KOPT-K1 (cell line): ENCODE data around the gene LRBA.
"Not testable (repeated sequence)": the region's sequence is repeated elsewhere in the genome, so short reads cannot be mapped to it uniquely, and the experiment has no call there.

Experiments
- H3K27ac ChIP-seq: fragments of 200-600 bp; sonication (generic); 2 replicates; pipeline ENCODE4 v1.5.1; 2016; ENCODE audit warnings: antibody characterized with exemption, mild to moderate bottlenecking, low read depth, low read length; ENCODE audit not compliant: poor library complexity, severe bottlenecking
- H3K36me3 ChIP-seq: fragments of 200-600 bp; sonication (generic); 2 replicates; pipeline ENCODE4 v1.5.1; 2017; ENCODE audit warnings: antibody characterized with exemption, mild to moderate bottlenecking, low read length, moderate library complexity; ENCODE audit not compliant: insufficient read depth
- H3K9me3 ChIP-seq: fragments of 200-600 bp; sonication (generic); 2 replicates; pipeline ENCODE4 v1.5.1; 2017; ENCODE audit warnings: antibody characterized with exemption, low read length, mild to moderate bottlenecking; ENCODE audit not compliant: insufficient read depth, poor library complexity, severe bottlenecking

Gene LRBA

DNA sequence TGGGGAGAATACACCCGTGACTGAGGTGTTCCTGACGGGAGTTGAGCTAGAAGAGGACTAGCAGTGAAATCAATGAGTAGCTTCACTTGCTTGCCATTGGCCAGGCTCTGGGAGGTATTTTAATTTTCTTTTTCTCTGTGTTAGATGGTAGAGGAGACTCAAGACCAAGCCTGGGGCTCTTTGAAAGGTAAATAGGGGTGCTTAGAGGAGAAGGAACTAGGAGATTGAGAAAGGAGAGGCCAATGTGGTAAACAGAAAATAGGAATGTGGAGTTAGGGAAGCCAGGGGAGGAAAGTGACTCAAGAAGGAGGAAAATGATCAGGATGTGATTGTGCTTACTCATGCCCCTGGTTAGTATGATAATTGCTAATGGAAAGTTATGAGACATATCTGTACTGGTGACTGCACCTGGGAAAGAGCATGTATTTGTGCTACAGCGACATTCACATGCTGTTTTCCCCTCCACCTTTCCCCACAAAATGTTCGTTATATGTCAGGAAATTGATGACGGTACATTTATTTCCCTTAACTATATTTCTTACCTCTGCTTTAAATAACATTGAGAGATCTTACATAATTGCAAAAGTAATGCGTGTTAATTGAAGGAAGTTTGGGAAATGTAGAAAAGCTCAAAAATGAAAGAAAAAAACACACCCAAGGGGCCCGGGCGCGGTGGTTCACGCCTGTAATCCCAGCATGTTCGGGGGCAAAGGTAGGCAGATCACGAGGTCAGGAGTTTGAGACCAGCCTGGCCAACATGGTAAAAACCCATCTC lies 16.9 kb upstream of the LRBA start:
- H3K27ac ChIP-seq = no peak overlapping the region
- H3K9me3 ChIP-seq = no peaks in the 10 kb centered on the region
- H3K36me3 ChIP-seq = no peaks in the 10 kb centered on the region

DNA sequence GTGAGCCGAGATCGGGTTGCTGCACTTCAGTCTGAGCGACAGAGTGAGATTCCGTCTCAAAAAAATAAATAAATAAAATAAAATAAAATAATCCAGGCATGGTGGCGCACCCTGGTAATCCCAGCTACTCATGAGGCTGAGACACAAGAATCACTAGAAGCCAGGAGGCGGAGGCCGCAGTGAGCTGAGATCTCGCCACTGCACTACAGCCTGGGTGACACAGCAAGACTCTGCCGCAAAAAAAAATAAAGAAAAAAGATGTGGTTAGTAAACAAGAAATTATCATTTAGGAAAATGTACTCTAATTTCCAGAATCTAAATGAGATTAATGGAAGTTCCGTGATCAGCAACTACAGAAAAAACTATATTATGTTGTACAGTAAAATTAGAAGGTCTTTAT lies 14.5 kb upstream of the LRBA start:
- H3K36me3 ChIP-seq = no peaks in the 10 kb centered on the region
- no peaks in the 10 kb centered on the region for H3K9me3 ChIP-seq
- no peak overlapping the region for H3K27ac ChIP-seq

DNA sequence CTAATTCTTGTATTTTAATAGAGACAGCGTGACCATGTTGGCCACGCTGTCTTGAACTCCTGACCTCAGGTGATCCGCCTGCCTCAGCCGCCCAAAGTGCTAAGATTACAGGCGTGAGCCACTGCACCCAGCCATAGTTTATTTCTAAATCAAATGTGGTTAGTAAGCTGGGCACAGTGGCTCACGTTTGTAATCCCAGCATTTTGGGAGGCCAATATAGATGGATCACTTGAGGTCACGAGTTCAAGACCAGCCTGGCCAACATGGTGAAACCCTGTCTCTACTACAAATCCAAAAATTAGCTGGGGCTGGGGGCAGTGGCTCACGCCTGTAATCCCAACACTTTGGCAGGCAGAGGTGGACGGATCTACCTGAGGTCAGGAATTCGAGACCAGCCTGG lies 13.9 kb upstream of the LRBA start:
- not testable (repeated sequence) for H3K9me3 ChIP-seq, H3K36me3 ChIP-seq, H3K27ac ChIP-seq

DNA sequence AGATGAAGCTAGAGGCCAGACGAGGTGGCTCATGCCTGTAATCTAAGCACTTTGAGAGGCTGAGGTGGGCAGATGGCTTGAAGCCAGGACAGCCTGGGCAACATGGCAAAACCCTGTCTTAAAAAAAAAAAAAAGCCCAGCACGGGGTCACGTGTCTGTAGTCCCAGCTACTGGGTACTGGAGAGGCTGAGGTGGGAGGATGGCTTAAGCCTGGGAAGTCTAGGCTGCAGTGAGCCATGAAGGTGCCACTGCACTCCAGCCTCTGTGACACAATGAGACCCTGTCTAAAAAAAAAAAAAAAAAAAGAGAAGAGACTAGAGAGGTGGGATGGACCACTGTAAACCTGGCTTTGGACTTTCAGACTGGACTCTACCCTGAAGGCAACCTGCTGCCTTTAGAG lies 10.7 kb upstream of the LRBA start:
- Histone ChIP-seq H3K9me3 (no peaks in the 10 kb centered on the region), H3K27ac (no peak overlapping the region), H3K36me3 (no peaks in the 10 kb centered on the region)

DNA sequence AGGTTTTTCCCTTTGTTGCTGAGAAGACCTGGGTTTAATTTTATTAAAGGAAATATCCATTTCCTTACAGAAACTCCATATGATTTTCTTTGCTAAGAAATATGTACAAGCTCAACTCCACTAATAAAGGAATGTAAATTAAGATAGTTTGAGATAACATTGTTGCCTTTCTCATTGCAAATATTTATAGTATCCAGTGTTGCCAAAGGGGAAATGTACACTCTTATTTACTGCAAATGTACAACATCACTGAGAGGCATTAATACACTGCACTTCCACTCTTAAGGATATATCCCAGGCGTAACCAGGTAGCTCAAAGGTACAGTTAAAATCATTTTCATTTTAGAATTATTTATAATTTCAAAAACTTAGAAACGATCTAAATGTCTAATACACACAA lies 7.5 kb upstream of the LRBA start:
- Histone ChIP-seq H3K9me3 (no peaks in the 10 kb centered on the region), H3K36me3 (no peaks in the 10 kb centered on the region), H3K27ac (no peak overlapping the region)

DNA sequence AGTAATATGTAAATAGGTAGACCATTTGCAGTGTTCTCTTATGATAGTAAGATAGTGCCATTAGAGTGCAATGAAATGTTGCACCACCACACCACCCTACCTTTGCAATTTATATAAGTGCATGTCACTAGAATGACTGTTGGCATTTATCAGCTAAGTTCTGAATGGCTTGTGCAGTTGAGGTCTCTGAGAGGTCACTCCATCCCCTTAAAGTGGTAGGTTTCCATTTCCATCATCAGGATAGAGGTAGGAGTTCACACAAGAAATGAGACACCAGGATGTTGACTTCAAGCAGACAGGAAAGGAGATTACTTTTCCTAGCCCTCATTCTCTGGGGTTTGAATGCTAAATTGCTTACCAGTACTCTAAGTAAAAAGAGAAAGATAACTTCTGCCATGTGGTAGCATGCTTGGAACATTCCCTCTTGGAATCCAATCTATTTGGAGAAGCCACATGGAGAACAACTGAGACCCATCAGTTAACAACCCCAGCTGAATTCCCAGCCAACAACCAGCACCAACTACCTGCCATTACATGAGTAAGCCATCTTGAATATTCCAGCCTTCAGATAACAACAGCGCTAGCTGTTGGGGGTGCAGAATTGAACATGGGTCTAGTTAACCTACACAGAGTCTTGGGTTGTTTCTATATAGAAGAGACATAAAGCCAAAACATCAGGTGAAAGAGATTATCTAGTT lies 6.7 kb upstream of the LRBA start:
- Histone ChIP-seq H3K27ac (no peak overlapping the region), H3K9me3 (no peaks in the 10 kb centered on the region), H3K36me3 (no peaks in the 10 kb centered on the region)

DNA sequence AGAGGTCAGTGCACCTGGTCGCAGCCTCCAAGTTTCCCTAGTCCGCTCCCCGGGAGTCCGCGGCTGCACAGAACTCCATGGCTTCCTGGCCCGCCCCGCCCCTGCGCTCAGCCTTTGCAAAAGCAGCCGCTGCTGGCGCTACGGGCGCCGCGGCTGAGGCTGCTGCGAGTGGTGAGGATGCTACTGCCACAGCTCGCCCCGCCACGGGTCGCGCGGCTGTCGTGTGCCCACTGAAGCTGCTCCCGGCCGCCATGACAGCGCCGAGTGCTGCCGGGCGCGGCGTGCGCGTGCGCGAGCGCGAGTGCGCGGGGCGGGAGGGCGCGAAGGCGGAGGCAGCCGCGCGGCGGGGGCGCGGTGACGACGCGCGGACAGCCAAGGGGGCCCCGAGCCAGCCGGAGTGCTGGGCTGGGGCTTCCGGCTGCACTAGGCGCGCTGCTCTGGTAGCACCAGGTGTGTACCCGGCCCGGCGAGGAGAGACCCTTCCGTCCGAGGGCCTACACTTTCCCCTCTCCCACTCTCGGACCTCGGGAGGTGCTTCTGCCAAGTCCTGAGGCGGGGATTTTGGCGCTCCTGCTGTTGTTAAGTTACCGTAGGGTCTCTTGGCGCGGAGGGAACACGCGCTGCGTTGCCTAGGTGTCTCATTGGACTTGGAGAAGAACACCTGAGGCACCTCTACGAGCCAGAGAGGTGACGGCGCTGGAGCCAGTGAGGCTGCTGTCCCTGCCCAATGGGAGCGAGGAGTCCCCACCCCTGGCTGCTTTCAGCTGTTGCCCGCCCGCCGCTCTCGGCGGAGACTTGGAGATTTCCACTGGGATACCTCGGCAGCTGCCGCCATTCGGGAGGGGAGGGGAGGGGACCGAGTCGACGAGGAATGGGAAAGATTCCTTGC lies 619 bp upstream of the LRBA start:
- Histone ChIP-seq H3K27ac (peak overlapping the region; percentile 89), H3K9me3 (no peaks in the 10 kb centered on the region), H3K36me3 (0 out of 2 replicates have a peak, but pooled peaks cover 4% of the 10 kb centered on the region)

DNA sequence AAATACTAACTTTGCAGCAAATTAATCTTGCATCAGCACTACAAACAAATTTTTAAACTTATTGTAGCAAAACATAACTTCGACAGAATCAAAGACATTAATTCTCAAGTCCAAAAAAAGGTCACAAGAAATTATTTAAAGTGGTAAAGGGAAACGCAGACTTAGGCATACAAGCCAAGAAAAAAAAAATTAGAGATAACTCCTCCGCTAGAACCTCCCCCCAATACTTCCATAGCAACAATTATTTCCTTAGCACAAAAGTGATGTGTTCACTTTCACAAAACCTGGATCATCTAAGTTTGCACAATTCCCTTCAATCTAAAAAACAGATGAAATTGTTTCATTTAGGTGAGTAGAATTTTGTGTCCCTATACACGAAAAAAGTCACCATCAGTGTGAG lies 1.1 kb downstream of the LRBA start:
- 0 out of 2 replicates have a peak, but pooled peaks cover 16% of the 10 kb centered on the region for H3K36me3 ChIP-seq
- H3K9me3 ChIP-seq = no peaks in the 10 kb centered on the region
- peak overlapping the region; percentile 89 for H3K27ac ChIP-seq

DNA sequence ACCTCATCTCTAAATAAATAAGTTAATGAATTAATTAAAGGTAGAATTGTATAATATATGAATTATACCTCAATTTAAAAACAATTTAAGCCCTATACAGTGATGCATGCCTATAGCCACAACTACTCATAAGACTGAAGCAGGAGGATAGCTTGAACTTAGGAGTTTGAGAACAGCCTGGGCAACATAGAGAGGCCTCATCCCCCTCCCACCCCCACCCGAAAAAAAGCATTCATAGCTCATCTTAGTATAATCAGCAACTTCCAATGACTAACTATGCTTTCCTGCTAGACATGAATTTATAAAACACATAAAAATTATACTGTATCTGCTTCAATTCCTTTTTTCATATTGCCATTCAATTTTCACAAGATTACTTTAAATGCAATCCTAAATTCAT lies 1.6 kb downstream of the LRBA start:
- Histone ChIP-seq H3K27ac (no peak overlapping the region), H3K9me3 (no peaks in the 10 kb centered on the region), H3K36me3 (0 out of 2 replicates have a peak, but pooled peaks cover 18% of the 10 kb centered on the region)

DNA sequence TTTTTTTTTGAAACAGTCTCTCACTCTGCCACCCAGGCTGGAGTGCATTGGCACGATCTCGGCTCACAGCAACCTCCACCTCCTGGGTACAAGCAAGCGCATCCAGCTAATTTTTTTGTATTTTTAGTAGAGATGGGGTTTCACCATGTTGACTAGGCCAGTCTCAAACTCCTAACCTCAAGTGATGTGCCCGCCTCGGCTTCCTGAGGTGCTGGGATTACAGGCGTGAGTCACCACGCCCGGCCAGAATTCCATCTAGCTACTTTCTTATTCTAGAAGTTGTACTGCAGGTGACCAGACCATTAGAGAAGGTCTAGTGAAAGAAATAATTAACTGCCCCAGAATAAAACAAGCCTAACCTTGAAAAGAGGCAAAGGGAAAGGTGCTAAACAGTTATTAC lies 2.3 kb downstream of the LRBA start:
- no peak overlapping the region for H3K27ac ChIP-seq
- H3K9me3 ChIP-seq = no peaks in the 10 kb centered on the region
- H3K36me3 ChIP-seq = 0 out of 2 replicates have a peak, but pooled peaks cover 21% of the 10 kb centered on the region

DNA sequence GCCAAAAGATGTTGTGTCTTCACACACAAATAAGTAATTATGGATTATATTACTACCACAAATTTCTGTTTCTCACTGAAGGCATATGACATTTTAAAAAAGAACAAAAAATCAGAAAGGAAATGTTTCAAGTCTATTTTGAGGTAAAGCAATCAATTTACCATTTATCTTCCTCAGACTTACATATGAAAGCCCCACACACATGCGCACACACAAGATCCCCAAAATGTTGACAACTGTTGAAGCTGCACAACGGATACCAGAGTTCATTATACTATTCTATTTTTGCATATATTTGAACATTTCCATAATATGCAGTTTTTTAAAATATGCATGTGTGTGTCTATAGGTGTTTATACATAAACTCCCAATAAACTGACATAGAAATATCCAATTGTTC lies 2.7 kb downstream of the LRBA start:
- Histone ChIP-seq H3K36me3 (0 out of 2 replicates have a peak, but pooled peaks cover 21% of the 10 kb centered on the region), H3K27ac (no peak overlapping the region)

DNA sequence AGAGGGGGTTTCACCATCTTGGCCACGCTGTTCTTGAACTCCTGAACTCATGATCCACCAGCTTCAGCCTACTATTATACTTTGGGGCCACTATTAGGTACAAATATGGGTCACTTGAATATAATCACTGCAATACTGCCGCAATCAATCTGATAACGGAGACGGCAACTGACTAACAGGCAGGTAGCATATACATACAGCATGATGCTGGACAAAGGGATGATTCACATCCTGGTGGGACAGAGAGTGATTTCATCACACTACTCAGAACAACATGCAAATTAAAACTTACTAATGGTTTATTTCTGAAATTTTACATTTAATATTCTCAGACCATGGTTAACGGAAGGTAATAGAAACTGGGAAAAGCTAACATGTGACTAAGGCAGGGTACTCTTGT lies 10.9 kb downstream of the LRBA start:
- Histone ChIP-seq H3K9me3 (no peaks in the 10 kb centered on the region), H3K27ac (no peak overlapping the region), H3K36me3 (peaks cover 23% of the 10 kb centered on the region; the same call in 1 of the 2 replicates)

More for the DNA sequence above, 2.7 kb downstream of the LRBA start:
- no peaks in the 10 kb centered on the region for H3K9me3 ChIP-seq

DNA sequence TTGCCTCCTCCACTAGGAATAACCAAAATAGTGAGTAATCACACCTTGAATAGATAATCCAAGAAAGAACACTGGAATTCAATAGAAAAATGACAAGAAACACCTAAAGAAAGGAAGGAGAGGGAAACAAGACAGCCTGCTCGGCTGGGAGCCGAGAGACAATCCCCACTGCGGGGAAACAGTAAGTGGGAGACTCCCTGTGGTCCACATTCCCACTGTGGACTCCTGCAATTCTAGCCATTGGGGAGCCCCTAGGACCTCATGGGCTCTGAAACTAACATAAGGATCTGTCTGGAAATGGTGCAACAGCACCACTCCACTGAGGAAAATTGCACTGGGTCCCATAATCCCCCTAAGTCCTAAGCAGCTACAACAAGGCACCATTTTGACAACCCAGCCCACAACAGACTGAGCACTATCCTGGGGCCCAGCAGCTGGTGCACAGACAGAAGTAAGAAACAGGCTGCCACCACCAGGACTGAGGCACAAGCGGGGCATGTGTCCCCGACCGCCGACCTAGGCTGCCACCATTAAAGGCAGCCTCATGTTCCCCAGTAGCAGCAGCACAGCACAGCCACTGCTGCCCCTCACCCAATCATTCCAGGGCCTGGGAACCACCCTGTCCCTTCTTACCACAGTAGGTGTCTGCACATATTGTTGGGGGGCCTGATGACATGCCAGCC lies 14.2 kb downstream of the LRBA start:
- no peaks in the 10 kb centered on the region for H3K9me3 ChIP-seq
- H3K36me3 ChIP-seq = peaks cover 17% of the 10 kb centered on the region; the same call in 1 of the 2 replicates
- no peak overlapping the region for H3K27ac ChIP-seq

DNA sequence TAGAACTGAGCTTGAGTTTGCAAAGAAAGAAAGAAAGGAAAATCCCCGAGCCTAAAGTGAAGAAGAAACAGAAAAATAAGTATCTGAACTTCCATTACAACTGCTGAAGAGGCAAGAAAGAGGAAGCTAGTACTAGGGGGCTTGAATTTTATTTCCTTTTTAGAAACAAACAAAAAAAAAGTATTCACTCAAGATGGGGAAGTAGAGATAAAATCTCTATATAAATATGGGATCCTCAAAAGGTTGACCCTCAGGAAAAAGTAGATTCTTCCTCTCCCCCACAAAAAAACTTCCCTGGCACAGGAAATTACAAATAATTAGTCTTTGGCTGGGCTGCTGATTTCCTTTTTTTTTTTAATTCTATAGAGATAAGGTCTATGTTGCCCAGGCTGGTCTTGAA lies 16.0 kb downstream of the LRBA start:
- peaks cover 15% of the 10 kb centered on the region; the same call in 1 of the 2 replicates for H3K36me3 ChIP-seq
- no peak overlapping the region for H3K27ac ChIP-seq
- peaks cover 1% of the 10 kb centered on the region for H3K9me3 ChIP-seq
